Parathyroid adenoma (tissue), 2 donors: ENCODE results near the gene MFSD11.
"Not testable (repeated sequence)": the region's sequence is repeated elsewhere in the genome, so short reads cannot be mapped to it uniquely, and the experiment has no call there.

Experiments used
- H2AFZ ChIP-seq: fragments of 300-600 bp; sonication (generic); one replicate; pipeline ENCODE4 v1.7.0; 2017; ENCODE audit warnings: antibody characterized with exemption, mild to moderate bottlenecking
- H3K27ac ChIP-seq: fragments of 300-600 bp; sonication (generic); one replicate; pipeline ENCODE4 v1.7.0; 2017
- H3K27me3 ChIP-seq: fragments of 300-600 bp; sonication (generic); one replicate; pipeline ENCODE4 v1.7.0; 2017; ENCODE audit warnings: low read length; ENCODE audit not compliant: control insufficient read depth, insufficient read depth
- H3K36me3 ChIP-seq: fragments of 300-600 bp; sonication (generic); one replicate; pipeline ENCODE4 v1.7.0; 2017; ENCODE audit warnings: low read length; ENCODE audit not compliant: control insufficient read depth, insufficient read depth
- H3K4me1 ChIP-seq: fragments of 300-600 bp; sonication (generic); one replicate; pipeline ENCODE4 v1.7.0; 2017; ENCODE audit warnings: control low read depth
- H3K4me2 ChIP-seq: fragments of 300-600 bp; sonication (generic); one replicate; pipeline ENCODE4 v1.7.0; 2017; ENCODE audit warnings: low read length
- H3K4me3 ChIP-seq: fragments of 300-600 bp; sonication (generic); one replicate; pipeline ENCODE4 v1.7.0; 2017; ENCODE audit warnings: low read depth, low read length
- H3K79me2 ChIP-seq: fragments of 300-600 bp; sonication (generic); one replicate; pipeline ENCODE4 v1.7.0; 2017; ENCODE audit warnings: control low read depth
- H3K9ac ChIP-seq: fragments of 300-600 bp; sonication (generic); one replicate; pipeline ENCODE4 v1.7.0; 2017; ENCODE audit warnings: mild to moderate bottlenecking
- H3K9me3 ChIP-seq: fragments of 300-600 bp; sonication (generic); one replicate; pipeline ENCODE4 v1.7.0; 2017; ENCODE audit warnings: low read length; ENCODE audit not compliant: control insufficient read depth
- CTCF ChIP-seq: fragments of 300-600 bp; sonication (generic); IDR thresholded peaks from one replicate; pipeline ENCODE4 v1.7.0; 2017; ENCODE audit warnings: antibody characterized with exemption, mild to moderate bottlenecking
- donor health status: primary hyperparathyroidism.

Gene MFSD11

DNA sequence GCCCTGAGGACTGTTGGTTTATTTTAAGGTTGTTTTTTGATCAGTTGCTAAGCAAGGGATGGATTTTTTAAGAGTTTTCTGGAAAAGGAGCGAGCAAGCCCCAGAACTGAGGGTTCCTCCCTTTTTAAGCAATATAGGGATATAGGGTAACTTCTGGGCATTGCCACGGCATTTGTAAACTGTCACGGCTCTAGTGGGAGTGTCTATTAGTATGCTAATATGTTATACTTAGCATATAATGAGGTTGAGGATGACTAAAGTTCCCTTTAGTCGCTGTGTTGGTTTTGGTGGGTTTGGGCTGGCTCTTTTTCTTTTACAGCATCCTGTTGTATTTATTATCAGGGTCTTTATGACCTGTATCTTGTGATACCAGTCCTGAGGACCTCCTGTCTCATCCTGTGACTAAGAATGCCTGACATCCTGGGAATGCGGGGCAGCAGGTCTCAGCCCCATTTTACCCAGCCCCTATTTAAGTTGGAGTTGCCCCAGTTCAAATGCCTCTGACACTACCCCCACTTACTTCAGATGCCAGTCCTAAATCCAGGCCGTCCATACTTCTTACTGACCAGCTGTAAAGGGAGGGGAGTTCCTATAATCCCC, 59.4 kb downstream of the MFSD11 start:
- no peak for TF ChIP-seq CTCF
- Histone ChIP-seq H3K4me1 (no peaks in the 10 kb centered on the region), H3K79me2 (no peaks in the 10 kb centered on the region), H3K9ac (no peak overlapping the region), H3K36me3 (no peaks in the 10 kb centered on the region), H3K9me3 (no peaks in the 10 kb centered on the region), H3K4me3 (no peak overlapping the region), H2AFZ (no peak overlapping the region), H3K4me2 (no peak overlapping the region), H3K27me3 (no peaks in the 10 kb centered on the region), H3K27ac (no peak overlapping the region)

DNA sequence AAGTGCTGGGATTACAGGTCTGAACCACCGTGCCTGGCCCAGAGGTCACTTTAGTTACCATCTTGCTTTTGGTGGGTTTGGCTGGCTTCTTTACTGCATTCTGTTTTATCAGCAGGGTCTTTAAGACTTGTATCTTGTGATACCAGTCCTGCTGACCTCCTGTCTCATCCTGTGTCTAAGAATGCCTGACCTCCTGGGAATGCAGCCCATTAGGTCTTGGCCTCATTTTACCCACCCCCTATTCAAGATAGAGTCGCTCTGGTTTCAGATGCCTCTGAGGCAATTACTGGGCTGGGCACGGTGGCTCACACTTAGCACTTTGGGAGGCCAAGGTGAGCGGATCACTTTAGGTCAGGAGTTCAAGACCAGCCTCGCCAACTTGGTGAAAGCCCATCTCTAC, 63.8 kb downstream of the MFSD11 start:
- H3K27me3 ChIP-seq = no peaks in the 10 kb centered on the region
- no peak overlapping the region for H3K4me2 ChIP-seq
- no peak overlapping the region for H3K9ac ChIP-seq
- H3K4me3 ChIP-seq = no peak overlapping the region
- H3K27ac ChIP-seq = no peak overlapping the region
- no peaks in the 10 kb centered on the region for H3K79me2 ChIP-seq
- no peaks in the 10 kb centered on the region for H3K4me1 ChIP-seq
- no peak overlapping the region for H2AFZ ChIP-seq
- H3K36me3 ChIP-seq = no peaks in the 10 kb centered on the region
- H3K9me3 ChIP-seq = no peaks in the 10 kb centered on the region
- no peak for TF ChIP-seq CTCF

GRCh38 chr17:76805319-76805718, 67.4 kb downstream of the MFSD11 start:
- no peak overlapping the region for H3K9ac ChIP-seq
- H3K9me3 ChIP-seq = no peaks in the 10 kb centered on the region
- H2AFZ ChIP-seq = no peak overlapping the region
- no peak overlapping the region for H3K27ac ChIP-seq
- H3K27me3 ChIP-seq = no peaks in the 10 kb centered on the region
- TF ChIP-seq CTCF = no peak
- H3K4me2 ChIP-seq = no peak overlapping the region
- H3K4me3 ChIP-seq = no peak overlapping the region
- H3K4me1 ChIP-seq = no peaks in the 10 kb centered on the region
- H3K36me3 ChIP-seq = no peaks in the 10 kb centered on the region
- H3K79me2 ChIP-seq = no peaks in the 10 kb centered on the region

GRCh38 chr17:76806151-76806550, 68.2 kb downstream of the MFSD11 start:
- not testable (repeated sequence) for H2AFZ ChIP-seq, H3K4me3 ChIP-seq, H3K79me2 ChIP-seq, H3K36me3 ChIP-seq, H3K4me1 ChIP-seq, H3K27ac ChIP-seq, H3K9me3 ChIP-seq, H3K9ac ChIP-seq, H3K27me3 ChIP-seq, H3K4me2 ChIP-seq

- H3K9ac ChIP-seq, H3K27ac ChIP-seq, H3K4me1 ChIP-seq, H3K36me3 ChIP-seq, H3K4me2 ChIP-seq, H3K4me3 ChIP-seq, H3K79me2 ChIP-seq, H3K27me3 ChIP-seq, H3K9me3 ChIP-seq, H2AFZ ChIP-seq: not testable (repeated sequence)
These were observed 68.8 kb downstream of the MFSD11 start for GRCh38 chr17:76806767-76807166.

DNA sequence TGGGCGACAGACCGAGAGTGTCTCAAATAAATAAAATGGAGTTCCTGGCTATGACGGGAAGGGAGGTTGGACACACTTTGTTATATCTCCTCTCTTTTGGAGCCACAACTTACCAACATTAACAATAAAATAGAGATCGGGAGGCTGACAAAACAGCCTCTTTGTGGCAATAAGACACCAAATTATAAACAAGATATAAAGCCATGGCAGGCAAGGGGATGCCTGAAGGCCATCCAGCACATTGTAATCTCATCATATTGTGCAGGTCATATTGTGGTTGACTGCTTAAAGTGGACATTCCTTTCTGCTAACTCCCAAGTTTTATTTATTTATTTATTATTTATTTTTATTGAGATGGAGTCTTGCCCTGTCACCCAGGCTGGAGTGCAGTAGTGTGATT, 70.4 kb downstream of the MFSD11 start:
- Histone ChIP-seq H2AFZ (no peak overlapping the region), H3K4me1 (no peaks in the 10 kb centered on the region), H3K27ac (no peak overlapping the region), H3K36me3 (no peaks in the 10 kb centered on the region), H3K9ac (no peak overlapping the region), H3K4me2 (no peak overlapping the region), H3K79me2 (no peaks in the 10 kb centered on the region), H3K9me3 (no peaks in the 10 kb centered on the region), H3K27me3 (no peaks in the 10 kb centered on the region), H3K4me3 (no peak overlapping the region)
- no peak for TF ChIP-seq CTCF
